HG03432 (cell line): ENCODE results near the gene C2CD4A.

Experiments
- ATAC-seq: cut with Tn5 transposase; IDR thresholded peaks from one replicate; pipeline ENCODE4 v1.9.1; 2021; ENCODE audit warnings: mild to moderate bottlenecking, moderate library complexity; ENCODE audit not compliant: unreplicated experiment

C2CD4A gene

GRCh38 chr15:62059816-62060112 lies 7.0 kb upstream of the C2CD4A start:
- ATAC-seq = peak; percentile 77

GRCh38 chr15:62060113-62060895 lies 6.5 kb upstream of the C2CD4A start, which contains the start of gene VPS13C:
Gene VPS13C, minus strand, starts transcription at chr15:62060447. Its CDS starts 73 bp downstream, at chr15:62060374.
- peak; percentile 89 for ATAC-seq

- no peak for ATAC-seq
These were observed 5.9 kb upstream of the C2CD4A start for GRCh38 chr15:62060896-62061280.

GRCh38 chr15:62063825-62064635 lies 2.7 kb upstream of the C2CD4A start:
- ATAC-seq = no peak

- peak; percentile 44 for ATAC-seq
These were observed 769 bp downstream of the C2CD4A start for GRCh38 chr15:62067448-62068044.

- ATAC-seq = peak; percentile 45
These were observed 1.5 kb downstream of the C2CD4A start for GRCh38 chr15:62068071-62068809.

DNA sequence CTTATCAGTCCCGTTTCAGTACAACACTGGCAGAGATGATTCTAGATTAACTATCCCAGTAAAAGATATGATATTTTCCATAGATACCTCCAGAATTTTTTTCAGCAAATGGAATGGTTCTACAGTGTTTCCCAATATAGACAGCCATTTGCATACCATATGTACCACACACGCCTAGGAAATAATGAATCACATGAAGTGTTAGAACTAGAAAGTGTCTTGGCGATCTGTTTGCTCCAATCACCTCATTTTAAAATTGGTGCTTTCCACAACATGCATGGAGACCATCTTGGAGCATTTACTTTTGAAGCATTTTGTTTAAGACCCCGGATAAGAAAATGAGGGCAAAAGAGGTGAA lies 2.0 kb downstream of the C2CD4A start:
- ATAC-seq = no peak

- ATAC-seq = no peak
These were observed 2.8 kb downstream of the C2CD4A start for GRCh38 chr15:62069551-62069950.

DNA sequence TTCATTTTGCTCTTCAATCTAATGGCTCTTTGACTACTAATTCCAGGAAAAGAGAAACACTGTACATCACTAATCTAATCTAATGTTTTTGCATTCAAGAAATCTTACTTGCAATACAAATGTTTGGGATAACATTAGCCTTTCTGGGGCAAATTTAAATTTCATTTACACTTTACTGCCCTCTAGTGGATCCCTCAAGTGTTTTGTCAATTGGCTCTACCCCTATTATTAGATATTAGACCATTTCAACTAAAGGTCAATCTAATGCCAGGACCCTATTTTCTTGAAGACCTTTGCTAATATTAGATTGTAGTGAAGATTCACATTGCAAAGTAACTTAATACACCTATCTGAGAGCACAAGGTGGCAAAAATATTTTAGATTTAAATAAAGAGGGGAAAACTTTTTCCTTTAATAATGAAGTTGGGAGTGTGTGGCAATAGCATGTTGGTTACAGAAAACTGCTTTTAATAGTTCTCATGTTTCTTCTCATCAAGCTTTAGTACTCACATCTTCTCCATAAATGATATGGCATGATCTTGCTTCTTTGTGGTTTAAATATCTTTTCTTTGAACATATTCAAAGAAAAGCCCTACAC lies 5.0 kb downstream of the C2CD4A start:
- ATAC-seq = no peak

GRCh38 chr15:62075595-62076277 lies 9.0 kb downstream of the C2CD4A start:
- no peak for ATAC-seq

- ATAC-seq = no peak
These were observed 12.8 kb downstream of the C2CD4A start for GRCh38 chr15:62079594-62079993.

DNA sequence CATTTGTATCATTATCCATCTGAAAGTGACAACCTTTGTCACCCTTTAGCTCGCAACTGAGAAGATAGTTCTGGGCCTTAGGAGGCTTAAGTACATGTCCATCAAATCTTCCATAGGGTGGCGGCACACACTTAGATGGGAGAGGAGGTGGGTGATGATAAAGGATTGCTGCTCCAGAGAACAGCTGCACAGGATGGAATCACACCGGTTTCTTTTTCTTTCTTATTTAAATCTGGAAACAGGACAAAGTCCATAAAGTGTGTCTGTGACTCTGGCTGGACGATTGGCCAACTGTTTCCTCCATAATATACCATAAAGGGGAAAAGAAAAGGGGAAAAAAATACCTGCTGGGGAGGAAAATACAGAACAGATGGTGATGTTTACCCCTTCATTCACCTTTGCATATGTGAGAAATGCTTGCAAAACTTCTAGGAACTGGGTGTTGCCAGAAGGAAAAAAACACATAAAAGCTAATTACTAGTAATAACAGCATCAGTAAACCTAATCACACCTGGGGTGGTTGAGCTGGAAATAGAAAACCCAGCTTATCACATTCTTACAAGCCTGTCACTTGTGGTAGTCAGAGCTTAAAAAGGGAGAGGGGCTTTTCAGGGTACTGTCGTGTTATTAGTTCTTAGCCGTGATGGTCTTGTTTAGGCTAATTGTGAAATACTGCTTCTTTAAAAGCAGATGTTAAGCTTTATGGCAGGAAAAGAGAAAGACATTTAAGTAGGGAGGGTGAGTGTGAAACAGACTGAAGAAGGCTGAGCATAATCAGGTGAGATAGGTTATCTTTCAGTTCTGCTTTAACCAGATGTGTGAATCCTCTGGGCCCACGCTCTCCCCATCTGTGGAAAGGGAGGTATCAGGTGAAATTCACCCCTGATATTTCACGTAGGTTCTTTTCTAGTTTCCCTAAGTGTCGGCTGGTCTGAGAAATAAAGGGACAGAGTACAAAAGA lies 16.7 kb downstream of the C2CD4A start:
- no peak for ATAC-seq

DNA sequence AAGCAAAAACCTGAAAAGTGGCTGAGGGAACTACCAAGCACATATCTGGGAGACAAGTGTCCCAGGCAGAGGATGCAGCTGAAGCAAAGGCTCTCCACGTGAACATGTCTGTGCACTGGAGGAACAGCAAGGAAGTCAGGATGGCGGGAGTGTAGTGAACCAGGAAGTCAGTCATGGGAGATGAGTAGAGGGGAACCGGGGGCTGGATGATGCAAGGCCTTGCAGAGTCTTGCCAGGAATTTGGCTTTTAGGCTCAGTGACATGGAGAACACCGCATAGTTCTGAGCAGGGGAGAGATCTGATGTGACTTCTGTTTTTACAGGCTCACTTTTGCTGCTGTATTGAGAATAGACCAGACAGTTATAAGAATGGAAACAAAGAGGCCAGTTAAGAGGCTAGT lies 19.0 kb downstream of the C2CD4A start:
- no peak for ATAC-seq

- no peak for ATAC-seq
These were observed 21.0 kb downstream of the C2CD4A start for GRCh38 chr15:62087671-62088352.

DNA sequence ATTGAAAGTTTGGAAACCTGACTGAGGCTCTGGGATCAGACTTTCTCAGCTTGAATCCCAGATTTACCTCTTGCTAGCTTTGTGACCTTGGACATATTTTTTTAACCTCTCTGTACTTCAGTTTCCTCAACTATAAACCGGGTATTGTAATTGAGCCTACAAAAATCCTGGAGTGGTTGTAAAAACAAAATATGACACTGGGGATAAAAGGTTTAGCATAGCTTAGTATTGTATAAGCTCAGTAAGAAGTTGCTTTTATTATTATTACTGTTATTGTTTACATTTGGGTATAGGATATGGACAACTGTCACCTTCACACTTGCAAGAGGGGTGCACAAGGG lies 21.5 kb downstream of the C2CD4A start:
- no peak for ATAC-seq

DNA sequence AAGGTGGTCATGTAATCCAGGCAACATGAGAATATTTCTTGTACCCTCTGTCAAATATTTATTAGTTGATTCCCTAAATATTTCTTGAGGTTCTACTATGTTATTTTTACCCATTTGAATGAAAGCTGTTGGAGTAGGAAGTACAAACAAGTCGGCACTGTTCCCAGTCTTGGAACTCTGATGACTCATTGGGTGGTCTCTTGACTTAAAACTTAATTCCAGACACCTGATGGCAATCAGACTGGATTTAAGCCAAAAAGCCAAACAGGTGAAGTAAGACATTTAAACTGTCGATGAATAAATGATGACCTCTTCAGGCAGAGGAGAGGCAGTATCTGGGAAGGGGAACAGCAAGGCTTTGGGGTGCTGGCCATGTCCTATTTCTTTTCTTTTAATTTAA lies 22.8 kb downstream of the C2CD4A start:
- no peak for ATAC-seq

- ATAC-seq = no peak
These were observed 24.2 kb downstream of the C2CD4A start for GRCh38 chr15:62090988-62091387.

DNA sequence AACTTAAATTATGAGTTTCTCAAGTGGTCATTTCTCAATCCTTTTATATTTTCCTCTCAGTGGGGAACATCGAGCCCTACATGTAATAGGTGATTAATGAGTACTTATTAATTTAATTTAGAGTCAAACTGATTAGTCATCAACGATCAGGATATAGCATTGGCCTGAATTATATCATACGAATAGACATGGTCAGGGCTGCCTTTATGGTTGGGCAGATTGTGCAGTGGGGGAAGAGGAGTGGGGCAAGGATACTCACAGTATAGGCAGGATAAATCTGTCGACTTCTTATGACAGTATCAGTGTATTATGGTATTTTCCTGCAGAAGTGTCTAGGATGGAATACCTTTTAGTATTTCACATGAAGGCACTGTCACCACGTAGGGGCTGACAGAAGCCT lies 27.0 kb downstream of the C2CD4A start:
- ATAC-seq = no peak

DNA sequence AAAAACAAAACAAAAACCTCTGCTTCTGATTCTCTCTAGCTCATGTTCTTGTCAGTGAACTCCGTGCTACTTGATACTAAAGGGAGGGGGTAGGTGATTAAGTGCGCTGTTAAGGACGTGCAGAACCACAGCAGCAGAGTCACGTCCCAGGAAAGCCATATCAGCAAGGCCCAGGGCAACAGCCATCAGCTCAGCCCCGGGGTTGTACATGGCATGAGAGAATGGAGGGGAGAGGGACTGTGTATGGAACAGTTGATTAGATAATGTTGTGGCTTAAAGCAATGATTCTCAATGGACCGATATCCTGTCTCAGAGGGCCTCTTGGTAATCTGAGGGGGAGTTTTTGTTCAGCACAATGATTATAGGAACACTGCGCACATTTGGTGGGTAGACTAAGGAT lies 27.6 kb downstream of the C2CD4A start:
- no peak for ATAC-seq
